Measurements from ENCODE around the gene IL7R. TPM values are rescaled to one million over a fixed set of nuclear protein-coding genes. Genes with fewer than 3 reads are reported as not detected.
"Not testable (repeated sequence)": the region's sequence is repeated elsewhere in the genome, so short reads cannot be mapped to it uniquely, and the experiment has no call there.

The IL7R gene
- total and polyA plus RNA-seq, 2 of the 4 experiments (the other 2 are of a cell fraction): 40.7 to 71.7 TPM

GRCh38 chr5:35842856-35843255, 13.8 kb upstream of the IL7R start:
- H3K4me2 ChIP-seq (ENCODE audit: low read depth, low read length): no peak overlapping the region
- intact Hi-C loops (cut with micrococcal nuclease): no loop called here
- no peak overlapping the region for H3K23ac ChIP-seq (ENCODE audit: low read depth, low read length)
- no peak overlapping the region for H4K91ac ChIP-seq (ENCODE audit: insufficient read depth, low read depth, low read length)
- H3K27ac ChIP-seq (ENCODE audit: insufficient read depth, low read length): no peak overlapping the region
- no peaks in the 10 kb centered on the region for H3K36me3 ChIP-seq (ENCODE audit: control insufficient read depth, insufficient read depth, low read length)
- in situ Hi-C loops (cut with MboI; ENCODE audit: low sequenced_read_pairs): no loop called here
- no peak overlapping the region for H3K9ac ChIP-seq (ENCODE audit: low read depth, low read length)
- DNase-seq (no peak), ATAC-seq (ENCODE audit: low read depth) (no peak)
- H2BK5ac ChIP-seq (ENCODE audit: low read depth, low read length, poor library complexity, severe bottlenecking): no peak overlapping the region
- H2AK9ac ChIP-seq (replicated peaks; ENCODE audit: low read depth, low read length, poor library complexity): no peak overlapping the region
- BruUV-seq (replicated peaks): no TSS peak
- H4K20me1 ChIP-seq (ENCODE audit: insufficient read depth, low read length): no peaks in the 10 kb centered on the region
- no peak overlapping the region for H2AFZ ChIP-seq (replicated peaks; ENCODE audit: low read length, poor library complexity)
- ChIA-PET POLR2A (ENCODE audit: unreplicated experiment) (no interaction called here), CTCF (no interaction called here)
- no peak overlapping the region for H3K4me3 ChIP-seq (ENCODE audit: insufficient read depth, low read depth, low read length)
- H3K56ac ChIP-seq (ENCODE audit: extremely low read depth, insufficient read depth, low read length): no peak overlapping the region
- H2BK20ac ChIP-seq (ENCODE audit: low read depth, low read length): no peak overlapping the region
- H2BK15ac ChIP-seq (ENCODE audit: low read depth, low read length): no peak overlapping the region
- H4K8ac ChIP-seq (ENCODE audit: low read depth in 2 of 2, low read length in 2 of 2): no peak overlapping the region
- H4K5ac ChIP-seq (ENCODE audit: low read depth, low read length): no peak overlapping the region
- no peak overlapping the region for H2AK5ac ChIP-seq (ENCODE audit: low read depth, low read length)
- H3K4ac ChIP-seq (ENCODE audit: low read depth, low read length): no peak overlapping the region
- H3K14ac ChIP-seq (replicated peaks; ENCODE audit: low read depth, low read length): no peak overlapping the region
- H3K4me1 ChIP-seq (ENCODE audit: control insufficient read depth, insufficient read depth, low read length): peaks cover 2% of the 10 kb centered on the region; the same call in 1 of the 2 replicates
- H2BK120ac ChIP-seq (ENCODE audit: low read depth, low read length): no peak overlapping the region
- H3K27me3 ChIP-seq (ENCODE audit: control insufficient read depth, insufficient read depth, low read length): no peaks in the 10 kb centered on the region
- no peaks in the 10 kb centered on the region for H3K9me1 ChIP-seq (ENCODE audit: insufficient read depth, low read length)
- H3K18ac ChIP-seq (ENCODE audit: low read depth, low read length): no peak overlapping the region
- dilution Hi-C loops (cut with HindIII; ENCODE audit: low sequenced_read_pairs, unreplicated experiment): no loop called here
- TF ChIP-seq NFE2L2 (IDR thresholded peaks at IDR 0.05; ENCODE audit: low read depth, low read length) (no peak), SMC3 (IDR thresholded peaks at IDR 0.05; ENCODE audit: low read depth, low read length) (no peak), MAFK (IDR thresholded peaks at IDR 0.05; ENCODE audit: low read depth, low read length) (no peak), MAZ (IDR thresholded peaks at IDR 0.05; ENCODE audit: borderline replicate concordance, low read depth, low read length) (no peak), ELK1 (IDR thresholded peaks at IDR 0.05; ENCODE audit: borderline replicate concordance, low read depth, low read length) (no peak)
- H3K9me3 ChIP-seq (ENCODE audit: control insufficient read depth, insufficient read depth, low read length): peaks cover 5% of the 10 kb centered on the region
- no peaks in the 10 kb centered on the region for H3K79me1 ChIP-seq (ENCODE audit: low read depth in 1 of 2, low read length in 2 of 2)

- H3K9me3 ChIP-seq (ENCODE audit: control insufficient read depth, insufficient read depth, low read length); H2AFZ ChIP-seq (replicated peaks; ENCODE audit: low read length, poor library complexity); in situ Hi-C loops (cut with MboI; ENCODE audit: low sequenced_read_pairs); H4K5ac ChIP-seq (ENCODE audit: low read depth, low read length); H4K20me1 ChIP-seq (ENCODE audit: insufficient read depth, low read length); H4K91ac ChIP-seq (ENCODE audit: insufficient read depth, low read depth, low read length); H3K27me3 ChIP-seq (ENCODE audit: control insufficient read depth, insufficient read depth, low read length); H3K56ac ChIP-seq (ENCODE audit: extremely low read depth, insufficient read depth, low read length); H3K79me1 ChIP-seq (ENCODE audit: low read depth in 1 of 2, low read length in 2 of 2); H2AK5ac ChIP-seq (ENCODE audit: low read depth, low read length); H3K36me3 ChIP-seq (ENCODE audit: control insufficient read depth, insufficient read depth, low read length); H2BK20ac ChIP-seq (ENCODE audit: low read depth, low read length); H3K4me2 ChIP-seq (ENCODE audit: low read depth, low read length); H2BK120ac ChIP-seq (ENCODE audit: low read depth, low read length); H3K23ac ChIP-seq (ENCODE audit: low read depth, low read length); H3K9ac ChIP-seq (ENCODE audit: low read depth, low read length); POLR2A ChIA-PET (ENCODE audit: unreplicated experiment); H3K27ac ChIP-seq (ENCODE audit: insufficient read depth, low read length); H2BK5ac ChIP-seq (ENCODE audit: low read depth, low read length, poor library complexity, severe bottlenecking); intact Hi-C loops (cut with micrococcal nuclease); H4K8ac ChIP-seq (ENCODE audit: low read depth in 2 of 2, low read length in 2 of 2); H3K4me1 ChIP-seq (ENCODE audit: control insufficient read depth, insufficient read depth, low read length); H3K9me1 ChIP-seq (ENCODE audit: insufficient read depth, low read length); H3K4me3 ChIP-seq (ENCODE audit: insufficient read depth, low read depth, low read length); DNase-seq; H3K4ac ChIP-seq (ENCODE audit: low read depth, low read length); ATAC-seq (ENCODE audit: low read depth); CTCF ChIA-PET; H2BK15ac ChIP-seq (ENCODE audit: low read depth, low read length); BruUV-seq (replicated peaks); dilution Hi-C loops (cut with HindIII; ENCODE audit: low sequenced_read_pairs, unreplicated experiment); H3K14ac ChIP-seq (replicated peaks; ENCODE audit: low read depth, low read length); H2AK9ac ChIP-seq (replicated peaks; ENCODE audit: low read depth, low read length, poor library complexity); H3K18ac ChIP-seq (ENCODE audit: low read depth, low read length): not testable (repeated sequence)
- WGBS, 2 experiments (ENCODE audit: extremely low coverage in 2 of 2, insufficient read length in 1 of 2): 40% methylated on average over 1 of the region's 2 CpGs; no CpG with 5 or more reads in 1 of the 2 experiments
Measured at GRCh38 chr5:35845508-35845907, 11.2 kb upstream of the IL7R start.
